Right lobe of liver (tissue), 4 donors: Measurements from ENCODE around the gene KLF16.

Experiments
- CTCF ChIP-seq, 4 donors: fragments of 200-600 bp in 3 of 4; fragments of 450-650 bp in 1 of 4; IDR thresholded peaks; one replicate each; pipeline versions ENCODE4 v1.5.1 to v1.8.0; 2016 to 2022; ENCODE audit warnings: antibody characterized with exemption in 4 of 4, mild to moderate bottlenecking in 2 of 4
- POLR2A ChIP-seq: fragments of 450-650 bp; IDR thresholded peaks from one replicate; pipeline ENCODE4 v1.6.1; 2017; ENCODE audit warnings: antibody characterized with exemption, mild to moderate bottlenecking
- donor health status: DM: no; HTN: no; CAD: no.
- donor health status: DM: no; HTN: no; CAD: no.
- donor health status: DM: no; HTN: yes; CAD: no.

DNA sequence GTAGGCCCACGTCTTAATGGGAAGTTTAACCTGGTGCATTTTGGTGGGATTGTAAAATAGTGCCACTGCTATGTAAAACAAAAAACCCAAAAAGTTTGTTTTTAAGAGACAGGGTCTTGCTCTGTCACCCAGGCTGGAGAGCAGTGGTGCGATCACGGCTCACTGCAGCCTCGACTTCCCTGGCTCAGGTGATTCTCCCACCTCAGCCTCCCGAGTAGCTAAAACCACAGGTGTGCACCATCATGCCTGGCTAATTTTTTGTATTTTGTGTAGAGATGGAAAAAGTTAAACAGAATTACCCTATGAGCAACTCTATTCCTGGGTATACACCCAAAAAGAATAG is 14.3 kb downstream of the KLF16 start:
- TF ChIP-seq CTCF (IDR thresholded peaks at IDR 0.05) (no peak), POLR2A (no peak)
